Measurements from ENCODE around the gene ANKH. TPM values are rescaled to one million over a fixed set of nuclear protein-coding genes. Genes with fewer than 3 reads are reported as not detected.

ANKH gene
- total RNA-seq, 1 donor from 2014 or later, result 29.9 TPM

- Mint-ChIP-seq H3K27ac (no peak overlapping the region), H3K4me3 (ENCODE audit: low read depth) (no peak overlapping the region), H3K27me3 (no peaks in the 10 kb centered on the region), H3K4me1 (ENCODE audit: low read depth) (no peaks in the 10 kb centered on the region), H3K9me3 (ENCODE audit: low read depth) (no peaks in the 10 kb centered on the region), H3K36me3 (ENCODE audit: insufficient read depth) (peaks cover 23% of the 10 kb centered on the region)
- DNase-seq (ENCODE audit: low spot score, unreplicated experiment), result no peak
- no peak for TF ChIP-seq CTCF (IDR thresholded peaks at IDR 0.05; ENCODE audit: unreplicated experiment)
These were observed 175.5 kb downstream of the ANKH start for GRCh38 chr5:14696057-14696456.

- Mint-ChIP-seq H3K4me3 (ENCODE audit: low read depth) (no peak overlapping the region), H3K4me1 (ENCODE audit: low read depth) (no peaks in the 10 kb centered on the region), H3K9me3 (ENCODE audit: low read depth) (no peaks in the 10 kb centered on the region), H3K36me3 (ENCODE audit: insufficient read depth) (peaks cover 29% of the 10 kb centered on the region), H3K27ac (no peak overlapping the region), H3K27me3 (no peaks in the 10 kb centered on the region)
- TF ChIP-seq CTCF (IDR thresholded peaks at IDR 0.05; ENCODE audit: unreplicated experiment), result no peak
- DNase-seq (ENCODE audit: low spot score, unreplicated experiment), result no peak
These were observed 176.4 kb downstream of the ANKH start for GRCh38 chr5:14695152-14695551.

- no peak for TF ChIP-seq CTCF (IDR thresholded peaks at IDR 0.05; ENCODE audit: unreplicated experiment)
- Mint-ChIP-seq H3K27me3 (no peaks in the 10 kb centered on the region), H3K4me1 (ENCODE audit: low read depth) (no peaks in the 10 kb centered on the region), H3K4me3 (ENCODE audit: low read depth) (no peak overlapping the region), H3K36me3 (ENCODE audit: insufficient read depth) (peaks cover 28% of the 10 kb centered on the region), H3K9me3 (ENCODE audit: low read depth) (no peaks in the 10 kb centered on the region), H3K27ac (no peak overlapping the region)
- DNase-seq (ENCODE audit: low spot score, unreplicated experiment), result no peak
These were observed 178.5 kb downstream of the ANKH start for GRCh38 chr5:14693070-14693469.

- no peaks in the 10 kb centered on the region for H3K9me3 Mint-ChIP-seq (ENCODE audit: low read depth)
- no peak overlapping the region for H3K27ac Mint-ChIP-seq
- DNase-seq (ENCODE audit: low spot score, unreplicated experiment), result no peak
- H3K4me3 Mint-ChIP-seq (ENCODE audit: low read depth), result no peak overlapping the region
- no peak for TF ChIP-seq CTCF (IDR thresholded peaks at IDR 0.05; ENCODE audit: unreplicated experiment)
- peaks cover 21% of the 10 kb centered on the region for H3K36me3 Mint-ChIP-seq (ENCODE audit: insufficient read depth)
- no peaks in the 10 kb centered on the region for H3K27me3 Mint-ChIP-seq
- H3K4me1 Mint-ChIP-seq (ENCODE audit: low read depth), result peaks cover 1% of the 10 kb centered on the region
These were observed 184.4 kb downstream of the ANKH start for GRCh38 chr5:14687023-14687665.

GRCh38 chr5:14686517-14686916 lies 185.1 kb downstream of the ANKH start:
- H3K9me3 Mint-ChIP-seq (ENCODE audit: low read depth), result no peaks in the 10 kb centered on the region
- no peak overlapping the region for H3K27ac Mint-ChIP-seq
- peaks cover 26% of the 10 kb centered on the region for H3K36me3 Mint-ChIP-seq (ENCODE audit: insufficient read depth)
- H3K27me3 Mint-ChIP-seq, result no peaks in the 10 kb centered on the region
- H3K4me3 Mint-ChIP-seq (ENCODE audit: low read depth), result no peak overlapping the region
- peaks cover 1% of the 10 kb centered on the region for H3K4me1 Mint-ChIP-seq (ENCODE audit: low read depth)
- no peak for DNase-seq (ENCODE audit: low spot score, unreplicated experiment)
- TF ChIP-seq CTCF (IDR thresholded peaks at IDR 0.05; ENCODE audit: unreplicated experiment), result no peak

Data from progenitor cell of endocrine pancreas (in vitro differentiated cells).